Endometrial microvascular endothelial cells (primary cell): ENCODE data around the gene NGLY1. TPM values are rescaled to one million over a fixed set of nuclear protein-coding genes. Genes with fewer than 3 reads are reported as not detected.

ENCODE experiments used
- in situ Hi-C: cut with HindIII; loops from 2 replicates; pipeline ENCODE4 v1.10.0; 2017; ENCODE audit warnings: low sequenced_read_pairs, low pct_unique_long_range_greater_than_20kb; ENCODE audit errors: inconsistent ontology term
- total RNA-seq: library from RNA; depleted of rRNA; stranded (reverse); fragments of >200 nt; gene quantifications from one replicate; pipeline ENCODE4 v1.2.3, GENCODE V29; 2015; ENCODE audit errors: inconsistent ontology term

The NGLY1 gene
- total RNA-seq, 1 donor from 2014 or later, result 36.7 TPM

DNA sequence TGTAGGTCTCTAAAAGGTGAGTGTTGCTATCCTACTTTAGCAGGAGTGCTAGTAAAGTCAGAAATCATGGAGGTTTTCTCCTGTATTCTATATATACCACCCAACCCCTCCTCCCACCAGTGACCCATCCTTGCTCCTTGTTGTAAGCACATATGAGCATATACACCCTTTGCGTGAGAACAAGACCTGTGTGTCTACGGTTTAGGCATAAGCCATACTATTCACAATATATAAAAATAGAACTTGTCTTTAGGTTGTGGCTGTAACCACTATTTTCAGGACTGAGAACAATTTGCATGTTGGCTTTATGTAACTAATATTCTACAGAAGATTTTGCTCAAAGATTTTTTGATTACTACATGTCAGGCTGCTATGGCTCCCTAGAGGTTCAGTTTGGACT is 59.4 kb downstream of the NGLY1 start:
- in situ Hi-C loops, result no loop called here

DNA sequence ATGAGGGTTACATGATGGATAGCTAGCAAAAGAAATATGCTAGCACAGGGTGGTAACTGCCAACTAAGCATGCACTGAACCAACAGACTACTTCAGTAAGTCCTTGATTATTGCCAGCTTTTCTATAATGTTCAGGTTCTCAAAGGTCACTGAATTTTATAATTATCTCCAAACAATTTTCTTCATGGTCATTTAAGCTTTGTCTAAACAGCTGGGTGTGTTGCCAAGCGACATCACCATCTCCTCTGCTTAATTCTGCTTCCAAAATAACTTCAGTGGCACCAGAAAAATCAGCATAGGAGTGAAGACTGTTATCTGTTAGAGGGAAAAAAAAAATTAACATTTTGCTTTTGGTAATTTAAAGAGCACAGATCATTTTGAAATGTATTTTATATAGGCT is 63.9 kb downstream of the NGLY1 start:
- in situ Hi-C loops, result no loop called here

DNA sequence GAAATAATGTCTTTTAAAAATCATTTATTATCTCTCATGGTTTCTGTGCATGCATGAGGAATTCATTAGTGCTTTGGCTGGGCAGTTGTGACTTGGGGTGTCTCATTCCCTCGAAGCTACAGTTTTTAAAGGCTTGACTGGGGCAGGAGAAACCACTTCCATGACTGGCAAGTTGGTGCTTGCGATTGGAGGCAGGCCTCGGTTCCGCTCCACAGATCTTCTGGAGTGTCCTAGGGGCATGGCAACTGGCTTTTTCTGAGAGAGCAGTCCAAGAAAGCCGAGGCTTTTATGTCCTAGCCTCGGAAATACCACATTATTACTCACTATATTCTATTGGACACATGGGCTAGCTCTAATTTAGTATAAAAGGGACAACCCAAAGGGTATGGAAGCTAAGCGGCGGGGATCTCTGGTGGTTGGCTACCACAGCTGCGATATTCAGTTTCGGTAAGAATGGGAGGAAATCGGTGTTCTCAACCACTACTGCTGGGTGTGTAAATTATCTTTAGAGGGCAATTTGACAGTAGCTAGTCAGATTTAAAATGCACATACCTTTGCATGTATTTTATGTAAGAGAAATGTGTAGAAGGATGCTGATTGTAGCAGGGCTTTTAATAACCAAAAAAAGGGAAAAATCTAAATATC is 69.8 kb downstream of the NGLY1 start:
- in situ Hi-C loops, result no loop called here

DNA sequence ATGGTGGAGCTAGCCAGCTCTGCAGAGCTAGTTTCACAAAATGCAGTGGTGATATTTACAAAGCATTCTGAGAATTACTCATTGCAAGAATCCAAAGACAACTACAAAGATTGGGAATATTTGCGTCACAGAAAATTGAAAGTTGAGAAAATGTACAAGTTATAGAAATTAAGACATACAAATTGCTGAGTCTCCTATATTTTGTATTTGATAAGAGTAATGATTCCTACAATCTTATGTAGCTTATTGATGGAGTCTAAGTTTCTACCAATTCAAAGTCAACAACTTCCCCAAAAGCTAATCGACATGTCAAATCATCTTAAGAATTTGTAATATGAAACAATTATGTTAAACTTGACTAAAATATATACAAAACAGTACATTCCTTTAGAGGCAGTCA is 72.2 kb downstream of the NGLY1 start:
- in situ Hi-C loops, result no loop called here

DNA sequence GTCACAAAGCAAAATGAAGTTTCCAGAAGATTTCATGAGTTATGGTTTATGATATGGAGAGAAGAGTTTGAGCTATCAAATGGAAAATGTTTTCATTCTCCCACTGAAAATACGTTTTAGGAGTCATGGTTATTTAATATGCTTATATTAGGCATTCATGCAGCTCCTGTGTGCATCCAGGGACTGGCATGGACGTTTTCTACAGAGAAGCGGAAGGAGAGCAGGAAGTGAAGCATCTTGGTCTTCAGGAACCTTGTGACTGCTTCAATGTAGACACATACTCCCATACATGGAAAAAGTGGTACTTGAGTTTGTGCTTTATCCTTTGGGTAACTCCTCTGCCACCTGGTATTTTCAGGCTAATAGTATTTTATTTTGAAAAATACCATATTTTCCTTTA is 75.2 kb downstream of the NGLY1 start:
- in situ Hi-C loops, result no loop called here

DNA sequence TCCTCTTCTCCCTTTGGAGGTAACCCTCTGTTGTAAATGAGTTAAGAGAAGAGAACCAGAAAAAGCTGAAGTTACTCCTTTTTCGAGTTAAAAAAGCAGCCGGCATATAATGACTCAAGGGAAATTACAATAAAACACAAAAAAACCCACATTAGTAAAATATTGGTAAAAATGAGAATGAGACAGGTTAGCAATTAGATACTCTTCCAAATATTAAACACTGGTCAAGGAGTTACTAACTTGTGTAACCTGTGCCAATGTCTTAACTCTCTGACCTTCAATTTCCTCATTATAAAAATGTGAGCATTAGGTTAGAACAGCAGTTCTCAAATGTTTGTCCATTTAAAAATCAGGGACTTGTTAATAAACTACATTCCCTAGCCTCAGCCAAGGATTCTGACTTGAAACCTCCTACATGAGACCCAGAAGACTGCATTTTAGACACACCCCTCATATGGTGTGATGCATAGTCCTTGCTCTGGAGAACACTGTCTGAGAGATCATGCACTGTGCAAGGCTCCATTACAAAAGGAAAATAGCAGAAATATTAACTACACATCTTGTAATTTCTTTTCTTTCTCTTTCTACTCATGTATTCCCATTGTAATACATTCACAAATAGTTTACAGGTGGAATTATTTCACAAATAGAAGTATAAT is 75.8 kb downstream of the NGLY1 start:
- in situ Hi-C loops, result no loop called here

DNA sequence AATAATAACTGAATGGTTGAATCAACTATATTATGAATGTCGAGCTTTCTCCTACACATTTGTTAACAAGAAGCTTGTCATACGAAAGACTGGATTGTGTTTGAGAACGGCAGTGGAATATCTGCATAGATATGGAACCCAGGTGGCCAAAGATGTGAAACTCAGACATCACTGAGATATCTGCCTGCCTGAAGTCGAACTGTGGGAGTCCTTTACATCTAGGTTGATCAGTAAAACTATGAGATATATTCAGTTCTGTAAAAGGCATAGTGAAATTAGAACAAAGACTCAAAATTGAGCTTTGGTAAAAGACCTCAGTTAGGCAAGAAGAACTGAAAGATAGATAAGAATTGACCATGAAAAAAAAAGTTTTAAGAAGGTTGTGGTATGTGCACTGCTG is 77.0 kb downstream of the NGLY1 start:
- in situ Hi-C loops, result no loop called here

DNA sequence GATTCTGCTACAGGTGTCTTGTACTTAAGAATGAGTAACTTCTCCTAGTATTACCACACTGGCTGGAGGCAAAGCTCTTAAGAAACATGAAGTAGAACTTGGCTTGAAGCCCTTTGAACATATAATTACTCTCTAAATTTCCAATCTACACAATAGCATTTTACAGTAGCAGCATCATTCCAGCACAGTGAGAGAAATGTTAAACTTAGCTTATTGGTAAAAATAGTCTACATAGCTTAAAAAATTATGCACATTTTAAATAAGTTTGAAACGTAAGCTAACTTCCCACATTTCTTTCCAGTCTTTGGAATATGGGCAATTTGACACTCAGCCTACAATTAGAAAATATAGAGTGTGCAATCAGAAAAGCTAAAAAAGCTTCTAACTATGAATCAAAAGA is 85.7 kb downstream of the NGLY1 start:
- in situ Hi-C loops, result no loop called here

DNA sequence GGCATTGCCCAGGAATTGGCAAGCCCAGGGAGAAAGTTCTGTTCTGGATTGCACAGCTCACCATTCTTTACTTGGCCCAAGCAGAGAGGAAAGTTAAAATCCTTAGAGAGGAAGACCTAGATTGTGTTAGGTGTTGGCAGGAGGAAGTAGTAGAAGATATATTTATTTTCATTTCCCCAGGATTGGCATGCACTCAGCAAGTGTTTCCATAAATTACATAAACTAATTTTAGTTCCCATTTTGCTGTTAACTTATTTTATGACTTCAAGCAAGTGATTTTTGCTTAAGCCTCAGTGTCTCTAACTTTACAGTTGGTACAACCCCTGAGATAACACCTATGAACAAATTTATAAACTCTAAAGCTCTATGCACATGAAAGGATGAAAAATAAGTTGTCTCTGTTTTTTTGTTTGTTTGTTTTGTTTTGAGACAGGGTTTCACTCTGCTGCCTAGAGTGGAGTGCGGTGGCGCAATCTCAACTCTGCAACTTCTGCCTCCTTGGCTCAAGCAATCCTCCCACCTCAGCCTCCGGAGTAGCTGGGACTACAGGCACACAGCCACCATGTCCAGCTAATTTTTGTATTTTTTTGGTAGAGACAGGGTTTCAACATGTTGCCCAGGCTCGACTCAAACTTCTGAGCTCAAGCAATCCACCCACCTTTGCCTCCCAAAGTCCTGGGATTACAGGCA is 87.4 kb downstream of the NGLY1 start:
- in situ Hi-C loops, result no loop called here

DNA sequence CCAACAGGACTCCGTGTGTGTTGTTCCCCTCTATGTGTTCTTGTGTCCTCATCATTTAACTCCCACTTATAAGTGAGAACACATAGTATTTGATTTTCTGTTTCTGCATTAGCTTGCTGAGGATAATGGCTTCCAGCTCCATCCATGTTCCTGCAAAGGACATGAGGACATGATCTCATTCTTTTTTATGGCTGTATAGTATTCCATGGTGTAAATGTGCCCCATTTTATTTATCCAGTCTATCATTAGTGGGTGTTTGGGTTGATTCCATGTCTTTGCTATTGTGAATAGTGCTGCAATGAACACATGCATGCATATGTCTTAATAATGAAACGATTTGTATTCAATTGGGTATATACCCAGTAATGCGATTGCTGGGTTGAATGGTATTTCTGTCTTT is 90.0 kb downstream of the NGLY1 start:
- in situ Hi-C loops, result no loop called here

DNA sequence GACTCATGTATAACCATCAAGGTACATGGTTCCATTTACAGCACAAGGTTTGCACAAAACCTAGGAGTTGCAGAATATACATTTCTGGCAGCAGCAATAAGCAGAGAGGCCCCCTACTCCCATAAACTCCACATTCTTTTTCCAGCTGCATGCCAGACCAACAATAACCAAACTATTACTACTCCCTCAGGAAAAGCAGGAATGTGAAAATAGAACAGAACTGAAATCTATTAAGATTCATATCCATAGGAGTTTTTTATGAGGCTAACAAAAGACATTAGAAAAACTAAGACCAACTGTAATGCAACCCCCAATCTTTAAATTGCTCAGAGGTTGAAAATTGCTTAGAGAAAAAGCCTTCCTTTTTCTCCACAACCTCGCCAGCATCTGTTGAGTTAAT is 90.9 kb downstream of the NGLY1 start:
- in situ Hi-C loops, result no loop called here

DNA sequence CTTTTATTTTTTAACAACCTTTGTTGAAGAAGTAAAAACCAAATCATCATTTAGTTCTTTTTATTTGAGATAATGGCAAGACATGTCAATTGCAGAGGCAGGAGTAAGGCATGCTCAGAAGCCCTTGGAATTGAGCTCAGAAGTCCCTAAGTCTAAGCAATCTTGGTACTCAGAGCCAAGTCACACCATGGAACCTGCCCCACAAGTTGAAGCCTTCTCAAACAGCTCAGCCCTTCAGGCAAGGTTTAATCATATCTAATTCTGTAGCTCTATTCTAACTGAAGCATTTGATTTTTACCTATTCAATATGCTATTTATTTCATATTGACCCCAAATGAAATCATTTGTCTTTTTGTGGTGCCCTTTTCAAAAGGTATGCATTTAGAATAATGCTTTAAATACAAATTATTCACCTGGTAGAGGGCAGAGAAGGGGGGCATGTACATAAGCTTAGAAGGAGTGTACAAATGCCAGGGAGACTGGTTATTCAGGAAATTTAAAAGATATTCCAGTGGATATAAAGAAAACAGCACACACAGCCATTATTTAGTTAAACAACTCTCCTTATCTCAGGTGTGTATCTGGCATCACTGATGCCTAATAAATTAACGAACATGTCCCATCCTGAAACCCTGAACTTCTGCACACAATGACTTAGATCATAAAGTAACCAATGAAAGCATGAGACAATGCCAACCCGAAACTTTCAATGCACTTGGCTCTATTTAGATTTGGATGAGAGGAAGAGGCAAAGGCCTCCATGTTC is 92.3 kb downstream of the NGLY1 start:
- in situ Hi-C loops, result no loop called here

DNA sequence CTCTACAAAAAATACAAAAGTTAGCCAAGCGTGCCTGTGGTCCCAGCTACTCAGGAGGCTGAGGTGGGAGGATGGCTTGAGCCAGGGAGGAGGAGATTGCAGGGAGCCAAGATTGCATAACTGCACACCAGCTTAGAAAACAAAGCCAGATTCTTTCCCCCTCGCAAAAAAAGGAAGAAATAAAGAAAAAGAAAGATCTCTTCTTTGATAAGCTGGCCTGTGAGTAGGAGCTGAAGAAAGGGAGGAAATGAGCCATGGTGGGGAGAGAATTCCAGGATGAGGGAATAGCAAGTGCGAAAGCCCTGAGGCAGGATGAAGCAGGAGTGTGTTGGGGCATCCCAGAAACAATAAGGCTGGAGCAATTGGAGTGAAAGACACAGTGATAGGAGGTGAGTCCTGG is 94.0 kb downstream of the NGLY1 start:
- in situ Hi-C loops, result no loop called here

DNA sequence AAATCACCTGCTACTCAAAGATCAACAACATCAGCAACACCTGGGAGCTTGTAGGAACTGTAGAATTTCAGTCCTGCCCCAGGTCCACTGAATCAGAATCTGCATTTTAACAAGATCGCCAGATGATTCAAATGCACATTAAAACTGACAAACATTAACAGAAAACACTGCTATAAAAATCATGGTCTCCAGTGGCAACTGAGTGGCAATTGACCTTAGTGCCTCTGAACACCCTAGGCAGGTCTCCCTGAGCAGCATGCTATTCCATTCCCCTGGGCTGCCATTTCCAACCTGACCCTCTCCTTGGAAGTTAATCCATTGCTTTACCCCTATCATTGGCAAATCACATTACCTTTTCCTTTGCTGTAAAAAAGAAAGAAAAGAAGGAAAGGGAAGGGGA is 95.5 kb downstream of the NGLY1 start:
- in situ Hi-C loops, result no loop called here

DNA sequence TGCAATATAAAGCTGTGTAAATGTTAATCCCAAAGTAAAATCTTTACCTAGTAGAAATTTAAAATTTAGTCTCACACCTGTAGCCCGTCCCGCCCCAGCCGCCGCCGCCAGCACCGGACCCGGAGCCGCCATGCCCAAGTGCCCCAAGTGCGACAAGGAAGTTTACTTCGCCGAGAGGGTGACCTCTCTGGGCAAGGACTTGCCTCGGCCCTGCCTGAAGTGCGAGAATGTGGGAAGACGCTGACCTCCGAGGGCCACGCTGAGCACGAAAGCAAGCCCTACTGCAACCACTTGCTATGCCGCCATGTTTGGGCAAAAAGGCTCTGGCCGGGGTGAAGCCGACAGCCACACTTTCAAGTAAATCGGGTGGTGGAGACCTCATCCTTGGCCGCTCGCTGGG is 96.5 kb downstream of the NGLY1 start:
- in situ Hi-C loops, result no loop called here

DNA sequence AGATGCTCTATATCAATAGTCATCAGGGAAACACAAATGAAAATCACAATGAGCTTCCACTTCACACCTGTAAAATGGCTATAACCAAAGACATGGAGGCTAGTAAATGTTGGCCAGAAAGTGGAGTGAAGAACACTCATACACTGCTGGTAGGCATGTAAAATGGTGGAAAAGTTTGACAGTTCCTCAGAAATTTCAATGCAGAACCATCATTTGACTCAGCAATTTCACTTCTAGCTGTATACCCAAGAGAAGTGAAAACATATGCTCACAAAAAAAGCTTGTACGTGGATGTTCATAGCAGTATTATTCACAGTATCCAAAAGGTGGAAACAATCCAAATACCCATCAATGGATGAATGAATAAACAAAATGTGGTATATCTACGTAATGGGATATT is 99.4 kb downstream of the NGLY1 start:
- in situ Hi-C loops, result no loop called here

DNA sequence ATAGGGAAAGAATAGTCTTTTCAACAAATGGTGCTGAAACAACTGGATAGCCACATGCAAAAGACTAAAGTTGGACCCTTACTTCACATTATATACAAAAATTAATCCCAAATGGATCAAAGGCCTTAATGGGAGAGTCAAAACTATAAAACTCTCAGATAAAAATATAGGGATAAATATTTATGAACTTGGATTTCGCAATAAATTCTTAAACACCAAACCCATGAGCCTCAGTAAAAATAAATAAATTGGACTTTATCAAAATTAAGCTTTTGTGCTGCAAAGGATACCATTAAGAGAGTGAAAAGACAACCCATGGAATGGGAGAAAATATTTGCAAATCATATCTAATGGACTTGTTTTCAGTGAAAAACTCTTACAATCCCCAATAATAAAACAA is 99.8 kb downstream of the NGLY1 start:
- in situ Hi-C loops, result no loop called here

DNA sequence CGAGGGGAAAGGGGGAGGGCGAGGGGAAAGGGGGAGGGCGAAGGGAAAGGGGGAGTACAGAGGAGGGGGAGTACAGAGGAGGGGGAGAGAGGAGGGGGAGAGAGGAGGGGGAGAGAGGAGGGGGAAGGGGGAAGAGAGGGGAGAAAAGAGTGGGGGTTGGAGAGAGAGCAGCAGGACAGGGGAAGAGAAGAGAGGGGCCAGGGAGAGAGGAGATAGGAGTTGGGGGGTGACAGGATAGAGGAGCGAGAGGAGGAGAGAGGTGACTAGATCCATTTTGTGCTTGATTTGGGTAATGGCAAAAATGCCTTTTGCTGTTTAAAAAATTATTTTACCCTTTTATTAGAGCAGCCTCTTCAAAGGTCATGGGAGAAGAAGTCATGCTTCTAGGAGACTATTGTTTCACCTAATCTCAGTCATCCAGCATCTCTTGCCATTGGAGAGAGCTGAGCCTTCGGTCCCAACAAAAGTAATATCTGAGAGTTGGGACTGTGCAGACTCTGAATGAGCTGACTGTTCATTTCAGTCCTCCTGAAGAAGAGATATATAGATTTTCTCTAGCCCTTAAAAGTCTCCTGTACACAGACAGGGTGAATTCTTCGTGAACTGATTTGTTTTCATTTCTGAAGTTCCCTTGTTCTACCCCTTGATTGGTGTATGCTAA is 103.5 kb downstream of the NGLY1 start:
- in situ Hi-C loops, result no loop called here

DNA sequence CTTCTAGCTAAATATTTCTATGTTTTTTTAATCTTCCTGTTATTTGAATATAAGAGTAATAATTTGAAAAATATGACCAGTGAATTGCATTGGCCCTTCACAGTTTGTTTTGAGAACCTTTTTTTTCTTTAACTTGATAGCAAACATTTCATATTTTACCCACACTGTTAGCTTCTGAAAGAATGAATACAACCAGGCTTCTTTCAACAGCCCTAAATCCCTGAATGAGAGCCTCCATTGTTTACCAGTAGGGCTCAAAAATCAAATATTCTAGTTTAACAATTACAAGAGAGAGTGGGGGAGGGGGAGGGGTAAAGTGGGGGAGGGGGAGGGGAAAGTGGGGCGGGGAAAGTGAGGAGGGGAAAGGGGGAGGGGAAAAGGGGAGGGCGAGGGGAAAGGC is 104.1 kb downstream of the NGLY1 start:
- in situ Hi-C loops, result no loop called here
